ENCODE results near the gene HOXA11. TPM values are rescaled to one million over a fixed set of nuclear protein-coding genes. Genes with fewer than 3 reads are reported as not detected.

HOXA11 gene
- total RNA-seq, 1 experiment from 2014 or later, result 26.6 TPM

GRCh38 chr7:27186668-27187474 is 1.8 kb upstream of the HOXA11 start:
- Histone ChIP-seq H3K79me2 (ENCODE audit: low read length) (peaks cover 100% of the 10 kb centered on the region), H3K9me2 (replicated peaks; ENCODE audit: low read length) (no peaks in the 10 kb centered on the region), H2AFZ (ENCODE audit: low read length) (no peak overlapping the region), H3F3A (ENCODE audit: low read length, unreplicated experiment) (no peaks in the 10 kb centered on the region), H3K36me3 (ENCODE audit: low read depth, low read length) (no peaks in the 10 kb centered on the region), H3K4me2 (ENCODE audit: low read length) (peak overlapping the region; percentile 99), H4K20me1 (ENCODE audit: low read length) (no peaks in the 10 kb centered on the region), H3K9me3 (ENCODE audit: low read length) (no peaks in the 10 kb centered on the region), H3K4me1 (ENCODE audit: insufficient read depth, low read length) (peaks cover 51% of the 10 kb centered on the region), H3K27ac (ENCODE audit: low read length) (peak overlapping the region; percentile 97), H3K27me3 (ENCODE audit: low read length) (no peaks in the 10 kb centered on the region), H3K4me3 (ENCODE audit: low read length) (peak overlapping the region; percentile 91), H3K9ac (ENCODE audit: low read length) (peak overlapping the region; percentile 97)
- ChIA-PET POLR2A (ENCODE audit: unreplicated experiment) (interaction anchor here (0.6 to 1.8 kb wide), 8 partner anchors 8 to 734 kb away, joined by 3 to 7 read pairs (median 5); no protein-coding TSS in a partner anchor), CTCF (no interaction called here)
- DNase-seq, result peak; percentile 45
- intact Hi-C loops (cut with micrococcal nuclease), result loop anchor here (1.0 kb wide), 1 partner anchor 11 kb away; no protein-coding TSS in a partner anchor
- TF ChIP-seq EZH2phosphoT487 (IDR thresholded peaks at IDR 0.05; ENCODE audit: borderline replicate concordance, low read length) (no peak), CTCF (conservative IDR thresholded peaks at IDR 0.05; ENCODE audit: low read depth, low read length) (no peak), EZH2 (IDR thresholded peaks at IDR 0.05; ENCODE audit: low read length, unreplicated experiment) (no peak)
- no TSS peak for BruUV-seq (replicated peaks)
- ATAC-seq, result no peak

GRCh38 chr7:27185854-27186667 is 1.0 kb upstream of the HOXA11 start:
- no peak for ATAC-seq
- H3K36me3 ChIP-seq (ENCODE audit: low read depth, low read length), result no peaks in the 10 kb centered on the region
- H4K20me1 ChIP-seq (ENCODE audit: low read length), result no peaks in the 10 kb centered on the region
- H3K27ac ChIP-seq (ENCODE audit: low read length), result peak overlapping the region; percentile 97
- H3K4me1 ChIP-seq (ENCODE audit: insufficient read depth, low read length), result peaks cover 51% of the 10 kb centered on the region
- POLR2A ChIA-PET (ENCODE audit: unreplicated experiment), result interaction anchor here (1.1 to 1.8 kb wide), 4 partner anchors 11 to 512 kb away, joined by 4 to 12 read pairs (median 6); no protein-coding TSS in a partner anchor
- H3K4me3 ChIP-seq (ENCODE audit: low read length), result peak overlapping the region; percentile 91
- H2AFZ ChIP-seq (ENCODE audit: low read length), result no peak overlapping the region
- H3K9me3 ChIP-seq (ENCODE audit: low read length), result no peaks in the 10 kb centered on the region
- intact Hi-C loops (cut with micrococcal nuclease), result loop anchor here (1.0 kb wide), 1 partner anchor 10 kb away; no protein-coding TSS in a partner anchor
- TF ChIP-seq CTCF (conservative IDR thresholded peaks at IDR 0.05; ENCODE audit: low read depth, low read length) (no peak), EZH2phosphoT487 (IDR thresholded peaks at IDR 0.05; ENCODE audit: borderline replicate concordance, low read length) (no peak), EZH2 (IDR thresholded peaks at IDR 0.05; ENCODE audit: low read length, unreplicated experiment) (no peak)
- no TSS peak for BruUV-seq (replicated peaks)
- H3F3A ChIP-seq (ENCODE audit: low read length, unreplicated experiment), result no peaks in the 10 kb centered on the region
- CTCF ChIA-PET, result no interaction called here
- no peak for DNase-seq
- H3K4me2 ChIP-seq (ENCODE audit: low read length), result peak overlapping the region; percentile 99
- H3K9me2 ChIP-seq (replicated peaks; ENCODE audit: low read length), result no peaks in the 10 kb centered on the region
- H3K27me3 ChIP-seq (ENCODE audit: low read length), result no peaks in the 10 kb centered on the region
- H3K9ac ChIP-seq (ENCODE audit: low read length), result peak overlapping the region; percentile 97
- peaks cover 100% of the 10 kb centered on the region for H3K79me2 ChIP-seq (ENCODE audit: low read length)

Data from PC-3 (cell line).